AG10803 (cell line): ENCODE results near the gene OR52H1.

Experiments used
- DNase-seq: peaks from one replicate; pipeline ENCODE4 v3.0.0; 2010; ENCODE audit warnings: low read depth
- H3K4me3 ChIP-seq: 2 replicates; pipeline ENCODE4 v1.5.1; 2011; ENCODE audit warnings: mild to moderate bottlenecking, low read length, control low read depth
- CTCF ChIP-seq: conservative IDR thresholded peaks from 2 replicates; pipeline ENCODE4 v1.5.1; 2011; ENCODE audit warnings: mild to moderate bottlenecking, low read length, control low read depth, inconsistent platforms

OR52H1 gene

DNA sequence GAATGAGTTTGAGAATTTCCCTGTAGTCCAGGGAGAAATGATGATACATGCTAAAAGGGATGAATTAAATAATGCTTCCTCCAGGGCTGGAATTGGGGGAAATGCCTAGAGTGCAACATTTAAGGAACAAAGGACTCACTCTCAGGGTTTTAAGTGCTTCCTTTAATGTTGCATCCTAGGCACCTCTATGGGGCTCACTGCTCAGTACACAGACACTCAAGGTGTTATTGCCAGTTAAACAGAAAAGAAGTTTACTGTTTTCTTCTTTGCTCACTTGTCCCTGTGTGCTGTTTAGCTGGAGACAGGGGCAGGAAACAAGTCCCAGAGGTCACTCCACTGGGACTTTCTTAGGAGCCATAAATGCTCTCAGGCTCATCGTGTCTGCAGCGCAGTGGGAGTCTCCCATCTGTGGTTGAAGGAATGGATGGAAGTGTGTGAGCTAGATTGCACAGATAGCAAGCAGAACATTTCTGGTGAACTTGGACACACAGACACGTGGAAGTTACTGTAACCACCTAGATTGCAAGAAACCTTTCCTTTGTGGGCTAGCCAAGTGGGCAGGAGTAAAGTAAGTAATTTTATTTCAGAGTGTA is 8.4 kb upstream of the OR52H1 start:
- H3K4me3 ChIP-seq: no peak overlapping the region
- no peak for TF ChIP-seq CTCF
- no peak for DNase-seq

DNA sequence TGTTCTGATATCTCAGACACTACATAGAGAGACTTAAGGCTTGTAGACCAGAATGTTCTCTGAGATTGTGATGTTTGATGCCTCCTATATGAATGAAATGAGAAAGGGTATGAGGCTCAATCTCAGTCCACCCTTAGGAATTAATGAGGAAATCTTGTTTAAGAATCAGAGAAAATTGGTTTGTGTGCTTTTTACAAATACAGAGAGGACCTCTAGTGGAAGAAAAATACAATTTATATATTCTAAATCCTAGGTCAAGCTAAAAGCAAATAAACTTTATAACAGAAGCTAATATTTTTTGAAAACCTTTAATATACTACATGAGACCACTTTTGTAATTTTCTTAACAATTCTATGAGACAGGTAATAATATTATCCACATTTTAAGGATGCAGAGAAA is 5.0 kb upstream of the OR52H1 start:
- no peak for DNase-seq
- TF ChIP-seq CTCF: peak; percentile 36
- no peak overlapping the region for H3K4me3 ChIP-seq

GRCh38 chr11:5550440-5551095 is 2.2 kb upstream of the OR52H1 start:
- TF ChIP-seq CTCF: no peak
- peak; percentile 65 for DNase-seq
- no peak overlapping the region for H3K4me3 ChIP-seq

DNA sequence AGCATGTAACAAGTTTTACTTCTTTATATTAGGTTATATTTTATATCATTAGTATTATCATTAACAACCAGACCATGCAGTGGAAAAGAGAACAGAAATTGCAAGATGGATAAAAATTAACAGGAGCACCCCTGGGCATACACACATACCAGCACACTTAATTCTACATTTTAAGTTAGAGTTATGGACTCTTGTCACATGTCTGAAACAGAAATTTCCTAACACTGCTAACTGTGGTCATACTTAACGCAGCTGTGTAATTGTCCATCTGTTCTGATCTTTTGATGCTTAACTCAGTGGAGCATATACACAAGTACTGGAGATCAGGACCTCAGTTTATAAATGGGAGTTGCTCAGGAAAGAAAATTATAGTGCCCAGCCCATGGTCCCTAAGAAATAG is 358 bp downstream of the OR52H1 start:
- DNase-seq: no peak
- TF ChIP-seq CTCF: no peak
- no peak overlapping the region for H3K4me3 ChIP-seq

DNA sequence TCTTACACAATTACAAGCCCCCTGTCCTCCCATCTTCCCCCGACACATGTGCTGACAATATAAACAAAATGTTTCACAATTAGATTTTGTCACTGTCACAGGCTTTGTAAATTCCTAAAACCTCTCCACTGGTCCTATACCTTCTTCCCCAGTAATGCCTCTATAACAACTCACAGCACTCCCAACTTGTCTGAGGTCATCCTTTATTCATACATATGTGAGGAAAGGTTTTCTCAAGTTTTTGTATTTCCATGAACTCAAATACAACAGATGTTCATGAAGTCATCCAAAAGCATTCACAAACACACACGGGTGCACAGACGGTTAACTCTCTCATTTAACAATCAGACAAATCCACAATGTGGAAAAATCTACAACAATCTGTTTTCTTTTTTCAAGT is 1.9 kb downstream of the OR52H1 start:
- DNase-seq: no peak
- no peak overlapping the region for H3K4me3 ChIP-seq
- TF ChIP-seq CTCF: no peak

GRCh38 chr11:5541427-5541826 is 6.9 kb downstream of the OR52H1 start:
- TF ChIP-seq CTCF: no peak

GRCh38 chr11:5536482-5536881 is 11.9 kb downstream of the OR52H1 start:
- DNase-seq: no peak
- no peak for TF ChIP-seq CTCF

More at GRCh38 chr11:5541427-5541826, 6.9 kb downstream of the OR52H1 start:
- no peak for DNase-seq
- H3K4me3 ChIP-seq: no peak overlapping the region

More at GRCh38 chr11:5536482-5536881, 11.9 kb downstream of the OR52H1 start:
- H3K4me3 ChIP-seq: no peak overlapping the region
